Calu3 (cell line): Measurements from ENCODE around the gene NUDT22. TPM values are rescaled to one million over a fixed set of nuclear protein-coding genes. Genes with fewer than 3 reads are reported as not detected.
A peak's percentile ranks its signal among the peaks of the same experiment; 100 is the strongest.

Source experiments
- BruUV-seq: library from RNA; stranded (reverse); fragments of 400-500 nt; replicated peaks from 2 replicates; lab custom pipeline; 2021; lab: Mats Ljungman, UMichigan
- CTCF ChIA-PET: fragments of 300-600 bp; sonication (Branson Sonifier 250); formaldehyde crosslinking; loops from one replicate; lab custom pipeline; 2022; ENCODE audit warnings: antibody characterized with exemption; lab: Charles Lee
- DNase-seq: peaks from one replicate; pipeline ENCODE4 v3.0.0; 2022
- H3K27ac Mint-ChIP-seq: one replicate; pipeline ENCODE4 v1.8.0; 2022; ENCODE audit warnings: mixed read lengths; ENCODE audit not compliant: unreplicated experiment
- H3K27me3 Mint-ChIP-seq: one replicate; pipeline ENCODE4 v1.8.0; 2022; ENCODE audit warnings: mixed read lengths; ENCODE audit not compliant: unreplicated experiment
- H3K36me3 Mint-ChIP-seq: one replicate; pipeline ENCODE4 v1.8.0; 2022; ENCODE audit warnings: mild to moderate bottlenecking, moderate library complexity, mixed read lengths; ENCODE audit not compliant: insufficient read depth, unreplicated experiment
- H3K4me1 Mint-ChIP-seq: one replicate; pipeline ENCODE4 v1.8.0; 2022; ENCODE audit warnings: mild to moderate bottlenecking, low read depth, mixed read lengths; ENCODE audit not compliant: unreplicated experiment
- H3K4me3 Mint-ChIP-seq: one replicate; pipeline ENCODE4 v1.8.0; 2022; ENCODE audit warnings: mild to moderate bottlenecking, low read depth, moderate library complexity, mixed read lengths; ENCODE audit not compliant: unreplicated experiment
- H3K9me3 Mint-ChIP-seq: one replicate; pipeline ENCODE4 v1.8.0; 2022; ENCODE audit warnings: low read depth, mixed read lengths; ENCODE audit not compliant: unreplicated experiment
- CTCF ChIP-seq: fragments of 200-600 bp; IDR thresholded peaks from one replicate; pipeline ENCODE4 v1.8.0; 2022; ENCODE audit warnings: antibody characterized with exemption; ENCODE audit not compliant: unreplicated experiment
- intact Hi-C: fragments of 100-400 bp; cut with micrococcal nuclease; formaldehyde crosslinking; loops from one replicate; pipeline ENCODE4 v1.10.0; 2022; ENCODE audit not compliant: unreplicated experiment
- total RNA-seq: library from RNA; stranded (reverse); gene quantifications from 2 replicates; pipeline ENCODE4 v1.2.3, GENCODE V29; 2022

NUDT22 gene
- total RNA-seq, 1 experiment from 2014 or later = 58.7 TPM

- intact Hi-C loops = no loop called here
- CTCF ChIA-PET = interaction anchor here (1.0 kb wide), 1 partner anchor 15 kb away, joined by 3 read pairs; no protein-coding TSS in a partner anchor
- no TSS peak for BruUV-seq
- peaks cover 7% of the 10 kb centered on the region for H3K4me1 Mint-ChIP-seq
- no peak for TF ChIP-seq CTCF
- H3K4me3 Mint-ChIP-seq = peak overlapping the region; percentile 79
- H3K27me3 Mint-ChIP-seq = no peaks in the 10 kb centered on the region
- no peaks in the 10 kb centered on the region for H3K9me3 Mint-ChIP-seq
- peak overlapping the region; percentile 14 for H3K27ac Mint-ChIP-seq
- peaks cover 87% of the 10 kb centered on the region for H3K36me3 Mint-ChIP-seq
- DNase-seq = no peak
These were observed 1.4 kb downstream of the NUDT22 start for GRCh38 chr11:64227405-64227956.

GRCh38 chr11:64229090-64229743 lies 3.1 kb downstream of the NUDT22 start:
- H3K27ac Mint-ChIP-seq = peak overlapping the region; percentile 50
- no peaks in the 10 kb centered on the region for H3K27me3 Mint-ChIP-seq
- H3K36me3 Mint-ChIP-seq = peaks cover 86% of the 10 kb centered on the region
- intact Hi-C loops = no loop called here
- CTCF ChIA-PET = interaction anchor here (0.8 kb wide), 1 partner anchor 404 kb away, joined by 7 read pairs; no protein-coding TSS in a partner anchor
- DNase-seq = no peak
- H3K9me3 Mint-ChIP-seq = no peaks in the 10 kb centered on the region
- H3K4me3 Mint-ChIP-seq = peak overlapping the region; percentile 92
- BruUV-seq = TSS peak; percentile 3
- no peak for TF ChIP-seq CTCF
- H3K4me1 Mint-ChIP-seq = peaks cover 7% of the 10 kb centered on the region

GRCh38 chr11:64229744-64230170 lies 3.7 kb downstream of the NUDT22 start:
- Mint-ChIP-seq H3K27ac (peak overlapping the region; percentile 50), H3K36me3 (peaks cover 81% of the 10 kb centered on the region), H3K4me1 (peaks cover 7% of the 10 kb centered on the region), H3K27me3 (no peaks in the 10 kb centered on the region), H3K4me3 (peak overlapping the region; percentile 92), H3K9me3 (no peaks in the 10 kb centered on the region)
- no peak for TF ChIP-seq CTCF
- DNase-seq = no peak
- BruUV-seq = no TSS peak
- intact Hi-C loops = no loop called here
- CTCF ChIA-PET = interaction anchor here (0.6 to 0.8 kb wide), 3 partner anchors 45 to 442 kb away, joined by 3 to 7 read pairs (median 4); no protein-coding TSS in a partner anchor

GRCh38 chr11:64230171-64230984 lies 4.3 kb downstream of the NUDT22 start, which contains the start of gene DNAJC4:
Gene DNAJC4, plus strand, starts transcription at chr11:64230548. Its CDS starts 307 bp downstream, at chr11:64230855.
- TF ChIP-seq CTCF = no peak
- Mint-ChIP-seq H3K4me1 (peaks cover 7% of the 10 kb centered on the region), H3K9me3 (no peaks in the 10 kb centered on the region), H3K4me3 (peak within 1 kb of the TSS; percentile 92), H3K27me3 (no peaks in the 10 kb centered on the region), H3K36me3 (peaks cover 81% of the 10 kb centered on the region), H3K27ac (peak within 1 kb of the TSS; percentile 50)
- BruUV-seq = no TSS peak
- CTCF ChIA-PET = interaction anchor here (0.5 to 0.6 kb wide), 3 partner anchors 14 to 442 kb away, joined by 3 to 4 read pairs (median 3); no protein-coding TSS in a partner anchor
- peak; percentile 94 for DNase-seq
- intact Hi-C loops = no loop called here
